Peyer's patch (tissue), 4 donors: ENCODE data around the gene DCN. TPM values are rescaled to one million over a fixed set of nuclear protein-coding genes. Genes with fewer than 3 reads are reported as not detected.
A peak's percentile ranks its signal among the peaks of the same experiment; 100 is the strongest.

Experiments used
- DNase-seq, 3 donors: peaks; one replicate each; pipeline ENCODE4 v3.0.0-alpha.2; 2017 to 2019
- H3K27ac ChIP-seq, 4 donors: fragments of 200-600 bp; sonication (generic); one replicate each; pipeline ENCODE4 v1.5.1; 2016 to 2019
- H3K27me3 ChIP-seq, 2 donors: fragments of 200-600 bp; sonication (generic); one replicate each; pipeline ENCODE4 v1.5.1; 2019
- H3K36me3 ChIP-seq, 3 donors: fragments of 200-600 bp; sonication (generic); one replicate each; pipeline ENCODE4 v1.5.1; 2016 to 2019
- H3K4me1 ChIP-seq, 4 donors: fragments of 200-600 bp; sonication (generic); one replicate each; pipeline ENCODE4 v1.5.1; 2016 to 2019
- H3K4me3 ChIP-seq, 4 donors: fragments of 200-600 bp; sonication (generic); 1 replicate in 3 of 4; 2 replicates in 1 of 4; pipeline ENCODE4 v1.5.1; 2016 to 2019; ENCODE audit warnings: mild to moderate bottlenecking in 1 of 4
- H3K9me3 ChIP-seq, 4 donors: fragments of 200-600 bp; sonication (generic); one replicate each; pipeline ENCODE4 v1.5.1; 2016 to 2019; ENCODE audit warnings: mild to moderate bottlenecking in 1 of 4
- CTCF ChIP-seq, 6 experiments: fragments of 450-650 bp in 4 of 6; fragments of 200-600 bp in 2 of 6; sonication (generic) in 1 of 6; IDR thresholded peaks; one replicate each; pipeline ENCODE4 v1.5.1; 2017 to 2019; ENCODE audit warnings: antibody characterized with exemption in 6 of 6, mild to moderate bottlenecking in 3 of 6, moderate library complexity in 1 of 6
- POLR2A ChIP-seq, 2 donors: fragments of 450-650 bp; IDR thresholded peaks; one replicate each; pipeline ENCODE4 v1.5.1; 2017; ENCODE audit warnings: antibody characterized with exemption in 2 of 2, mild to moderate bottlenecking in 2 of 2, moderate library complexity in 2 of 2
- total RNA-seq, 4 donors: library from RNA; depleted of rRNA; stranded (reverse); fragments of >200 nt; gene quantifications; one replicate each; pipeline ENCODE4 v1.1.0, GENCODE V29; 2016

DCN gene
- total RNA-seq, 4 donors from 2014 or later, result 142 to 543 (median 309) TPM

DNA sequence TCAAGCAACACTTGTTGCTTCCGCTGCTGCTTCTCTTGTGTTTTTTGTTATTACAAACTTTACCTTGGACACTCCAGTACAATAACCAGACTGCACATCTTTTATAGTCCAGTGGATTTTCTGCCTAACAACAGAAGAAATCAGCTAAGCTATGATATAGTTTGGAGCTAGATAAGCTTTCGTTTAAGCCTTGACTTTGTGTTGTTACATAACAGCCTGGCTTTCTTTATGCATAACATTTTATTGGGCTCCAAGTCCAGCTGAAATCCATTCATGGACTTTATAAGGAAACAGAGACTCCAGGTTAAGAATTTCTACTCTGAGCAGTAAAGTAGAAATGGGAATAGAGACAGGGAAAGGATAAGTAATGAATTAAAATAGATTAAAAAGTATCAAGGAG lies 3.5 kb upstream of the DCN start:
- Histone ChIP-seq H3K4me3 (no peak overlapping the region), H3K9me3 (no peaks in the 10 kb centered on the region), H3K27ac (no peak overlapping the region), H3K4me1 (no peaks in the 10 kb centered on the region), H3K27me3 (no peaks in the 10 kb centered on the region), H3K36me3 (no peaks in the 10 kb centered on the region)
- DNase-seq, result no peak
- TF ChIP-seq POLR2A (IDR thresholded peaks at IDR 0.05), result no peak
- TF ChIP-seq CTCF (IDR thresholded peaks at IDR 0.05), result no peak

GRCh38 chr12:91185421-91185820 lies 2.8 kb upstream of the DCN start:
- Histone ChIP-seq H3K4me1 (no peaks in the 10 kb centered on the region), H3K27ac (no peak overlapping the region), H3K4me3 (no peak overlapping the region), H3K27me3 (no peaks in the 10 kb centered on the region), H3K9me3 (no peaks in the 10 kb centered on the region), H3K36me3 (no peaks in the 10 kb centered on the region)
- no peak for TF ChIP-seq POLR2A (IDR thresholded peaks at IDR 0.05)
- no peak for TF ChIP-seq CTCF (IDR thresholded peaks at IDR 0.05)
- DNase-seq, result no peak

GRCh38 chr12:91183551-91183950 lies 934 bp upstream of the DCN start:
- Histone ChIP-seq H3K4me1 (no peaks in the 10 kb centered on the region), H3K27me3 (no peaks in the 10 kb centered on the region), H3K27ac (peak overlapping the region in 3 of 4 donors; percentile 3 to 68 (median 26)), H3K9me3 (no peaks in the 10 kb centered on the region), H3K4me3 (no peak overlapping the region), H3K36me3 (no peaks in the 10 kb centered on the region)
- TF ChIP-seq CTCF (IDR thresholded peaks at IDR 0.05), result no peak
- no peak for TF ChIP-seq POLR2A (IDR thresholded peaks at IDR 0.05)
- no peak for DNase-seq

- Histone ChIP-seq H3K27me3 (no peaks in the 10 kb centered on the region), H3K27ac (peak overlapping the region; percentile 13 to 68 (median 40)), H3K9me3 (no peaks in the 10 kb centered on the region), H3K36me3 (no peaks in the 10 kb centered on the region), H3K4me1 (no peaks in the 10 kb centered on the region), H3K4me3 (peak overlapping the region in 2 of 4 donors; percentile 4 to 37)
- TF ChIP-seq POLR2A (IDR thresholded peaks at IDR 0.05) (no peak), CTCF (IDR thresholded peaks at IDR 0.05) (no peak)
- DNase-seq, result no peak
These were observed 1.8 kb downstream of the DCN start for GRCh38 chr12:91180582-91181395.

- Histone ChIP-seq H3K27ac (peak overlapping the region in 3 of 4 donors; percentile 48 to 68 (median 60)), H3K4me1 (no peaks in the 10 kb centered on the region), H3K27me3 (no peaks in the 10 kb centered on the region), H3K9me3 (no peaks in the 10 kb centered on the region), H3K36me3 (no peaks in the 10 kb centered on the region), H3K4me3 (peak overlapping the region in 3 of 4 donors; percentile 0 to 37 (median 4))
- DNase-seq, result no peak
- no peak for TF ChIP-seq POLR2A (IDR thresholded peaks at IDR 0.05)
- no peak for TF ChIP-seq CTCF (IDR thresholded peaks at IDR 0.05)
These were observed 2.6 kb downstream of the DCN start for GRCh38 chr12:91179966-91180561.
